DMS 273 treated with DMSO at 0.1 percent for 48 hours (cell line): ENCODE data around the gene COMTD1.
A peak's percentile ranks its signal among the peaks of the same experiment; 100 is the strongest.
"Not testable (repeated sequence)": the region's sequence is repeated elsewhere in the genome, so short reads cannot be mapped to it uniquely, and the experiment has no call there.

Experiments
- DNase-seq: peaks from one replicate; lab custom pipeline; 2025; lab: John Stamatoyannopoulos, UW

COMTD1 gene

GRCh38 chr10:75223507-75223906 lies 12.2 kb downstream of the COMTD1 start:
- no peak for DNase-seq

GRCh38 chr10:75221492-75221891 lies 14.3 kb downstream of the COMTD1 start:
- DNase-seq = not testable (repeated sequence)

DNA sequence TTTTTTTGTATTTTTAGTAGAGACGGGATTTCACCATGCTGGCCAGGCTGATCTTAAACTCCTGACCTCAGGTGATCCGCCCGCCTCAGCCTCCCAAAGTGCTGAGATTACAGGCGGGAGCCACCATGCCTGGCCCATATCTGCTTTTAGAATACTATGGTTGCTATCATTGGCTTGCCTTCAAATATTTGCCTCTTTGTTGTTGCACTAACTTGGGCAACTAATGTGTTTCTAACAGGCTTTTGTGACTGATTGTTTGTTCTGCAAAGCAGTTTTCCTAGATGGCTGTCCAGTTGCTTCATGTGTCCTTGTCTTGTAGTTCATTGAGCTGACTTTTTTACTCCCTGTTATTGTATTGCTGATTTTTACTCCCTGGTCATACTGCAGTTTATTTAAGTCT lies 15.5 kb downstream of the COMTD1 start:
- no peak for DNase-seq

DNA sequence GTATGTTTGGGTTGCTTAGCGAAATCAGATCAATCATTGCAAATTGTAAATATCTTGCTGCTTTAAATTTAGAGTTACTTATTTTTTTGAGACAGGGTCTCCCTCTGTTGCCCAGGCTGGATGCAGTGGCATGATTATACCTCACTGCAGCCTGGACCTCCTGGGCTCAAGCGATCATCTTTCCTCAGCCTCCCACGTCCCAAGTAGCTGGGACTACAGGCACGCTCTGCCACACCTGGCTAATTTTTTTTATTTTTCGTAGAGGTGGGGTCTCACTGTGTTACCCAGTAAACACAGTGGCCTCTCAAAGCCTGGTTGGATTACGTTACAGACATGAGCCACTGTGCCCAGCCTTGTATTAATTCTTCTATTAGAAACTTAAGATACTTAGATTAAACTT lies 23.4 kb downstream of the COMTD1 start:
- DNase-seq = no peak

- no peak for DNase-seq
Measured at GRCh38 chr10:75211007-75211691, 24.6 kb downstream of the COMTD1 start.

DNA sequence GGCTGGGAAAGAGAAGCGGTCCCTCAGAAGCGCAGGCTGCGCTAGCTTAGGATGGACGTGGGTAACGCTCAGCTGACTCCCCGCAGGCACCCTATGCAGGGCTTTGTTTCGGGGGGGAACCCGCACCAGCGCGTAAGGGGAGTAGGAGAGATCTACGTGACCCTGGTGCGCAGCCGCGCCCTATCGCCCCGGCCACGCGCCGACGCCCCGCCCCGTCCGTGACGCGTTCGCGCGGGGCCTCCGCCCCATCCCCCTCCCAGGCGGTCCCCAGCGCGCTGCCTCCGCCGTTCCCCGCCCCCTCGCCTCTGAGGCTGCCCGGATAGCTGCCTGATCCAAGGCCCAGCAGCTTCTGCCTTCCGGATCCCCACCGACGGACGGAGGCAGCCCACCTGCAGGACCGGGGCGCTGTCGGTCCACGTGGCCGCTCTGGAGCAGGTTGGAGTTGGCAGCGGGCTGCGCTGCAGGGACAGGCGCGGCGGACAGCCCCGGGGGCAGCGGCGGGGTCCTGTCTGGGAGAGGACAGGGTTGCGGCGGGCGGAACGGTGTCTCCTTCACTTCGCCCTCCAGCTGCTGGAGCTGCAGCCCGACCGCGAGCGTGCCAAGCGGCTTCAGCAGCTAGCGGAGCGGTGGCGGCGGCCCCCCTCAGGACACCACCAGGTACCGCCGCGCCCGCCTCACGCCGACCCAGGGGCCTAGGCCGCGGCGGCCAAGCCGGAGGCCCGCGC lies 25.3 kb downstream of the COMTD1 start, which contains the start of gene VDAC2:
TSS of gene VDAC2 (plus strand) at position 515 of the 725 bp plus-strand sequence. CDS start 363 bp downstream, outside the sequence.
- DNase-seq = peak; percentile 25

- no peak for DNase-seq
Measured at GRCh38 chr10:75209921-75210281, 25.9 kb downstream of the COMTD1 start.

- no peak for DNase-seq
Measured at GRCh38 chr10:75209086-75209920, 26.5 kb downstream of the COMTD1 start.

GRCh38 chr10:75208181-75208580 lies 27.6 kb downstream of the COMTD1 start:
- DNase-seq = no peak

GRCh38 chr10:75207857-75208144 lies 28.0 kb downstream of the COMTD1 start:
- no peak for DNase-seq

DNA sequence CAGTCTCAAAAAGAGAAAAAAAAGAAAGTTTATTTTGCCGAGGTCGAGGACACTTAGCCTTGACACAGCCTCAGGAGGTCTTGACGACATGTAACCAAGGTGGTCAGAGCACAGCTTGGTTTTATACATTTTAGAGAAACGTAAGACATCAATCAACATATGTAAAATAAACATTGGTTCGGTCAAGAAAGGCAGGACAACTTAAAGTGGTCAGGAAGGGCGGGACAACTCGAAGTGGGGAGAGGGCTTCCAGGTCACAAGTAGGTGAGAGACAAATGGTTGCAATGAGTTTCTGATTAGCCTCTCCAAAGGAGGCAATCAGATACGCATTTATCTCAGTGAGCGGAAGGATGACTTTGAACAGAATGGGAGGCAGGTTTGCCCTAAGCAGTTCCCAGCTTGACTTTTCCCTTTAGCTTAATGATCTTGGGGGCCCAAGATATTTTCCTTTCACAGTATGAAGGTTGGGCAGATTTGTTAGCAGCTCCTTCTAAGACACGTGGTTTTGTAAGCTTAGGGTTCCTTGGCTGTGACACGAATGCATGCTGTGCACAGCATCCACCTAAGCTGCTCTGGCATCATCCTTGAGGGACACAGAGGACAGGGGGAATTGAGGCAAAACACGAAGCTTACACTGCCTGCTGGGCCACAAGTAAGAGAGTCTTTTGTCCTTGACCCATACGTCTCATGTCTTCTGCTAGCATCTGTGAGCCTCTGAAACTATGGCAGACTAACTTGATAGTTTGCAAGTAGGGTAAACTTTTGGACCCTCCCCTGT lies 28.5 kb downstream of the COMTD1 start:
- DNase-seq = no peak

DNA sequence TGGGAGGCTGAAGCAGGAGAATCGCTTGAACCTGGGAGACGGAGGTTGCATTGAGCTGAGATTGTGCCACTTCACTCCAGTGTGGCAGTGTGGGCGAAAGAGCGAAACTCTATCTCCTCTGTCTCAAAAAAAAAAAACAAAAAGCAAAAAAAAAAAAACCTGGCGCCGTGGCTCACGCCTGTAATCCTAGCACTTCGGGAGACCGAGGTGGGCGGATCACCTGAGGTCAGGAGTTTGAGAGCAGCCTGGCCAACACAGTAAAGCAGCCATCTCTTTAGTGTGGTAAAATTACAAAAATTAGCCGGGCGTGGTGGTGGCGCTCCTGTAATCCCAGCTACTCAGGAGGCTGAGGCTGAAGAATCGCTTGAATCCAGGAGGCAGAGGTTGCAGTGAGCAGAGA lies 29.1 kb downstream of the COMTD1 start:
- DNase-seq = not testable (repeated sequence)

- no peak for DNase-seq
Measured at GRCh38 chr10:75205908-75206307, 29.8 kb downstream of the COMTD1 start.

DNA sequence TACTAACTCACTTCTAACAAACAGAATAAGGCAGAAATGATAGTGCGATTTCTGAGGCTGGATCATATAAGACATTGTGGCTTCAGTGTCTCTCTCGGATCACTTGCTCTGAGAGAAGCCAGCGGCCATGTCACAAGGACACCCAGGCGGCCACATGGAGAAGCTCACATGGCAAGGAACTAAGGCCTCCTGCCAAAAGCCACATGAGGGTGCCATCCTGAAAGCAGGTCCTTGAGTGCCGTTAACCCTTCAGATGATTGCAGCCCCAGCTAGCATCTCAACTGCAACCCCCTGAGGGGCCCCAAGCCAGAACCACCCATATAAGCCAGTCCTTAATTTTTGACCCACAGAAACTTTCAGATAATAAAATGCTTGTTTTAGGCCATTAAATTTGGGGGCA lies 32.0 kb downstream of the COMTD1 start:
- no peak for DNase-seq

DNA sequence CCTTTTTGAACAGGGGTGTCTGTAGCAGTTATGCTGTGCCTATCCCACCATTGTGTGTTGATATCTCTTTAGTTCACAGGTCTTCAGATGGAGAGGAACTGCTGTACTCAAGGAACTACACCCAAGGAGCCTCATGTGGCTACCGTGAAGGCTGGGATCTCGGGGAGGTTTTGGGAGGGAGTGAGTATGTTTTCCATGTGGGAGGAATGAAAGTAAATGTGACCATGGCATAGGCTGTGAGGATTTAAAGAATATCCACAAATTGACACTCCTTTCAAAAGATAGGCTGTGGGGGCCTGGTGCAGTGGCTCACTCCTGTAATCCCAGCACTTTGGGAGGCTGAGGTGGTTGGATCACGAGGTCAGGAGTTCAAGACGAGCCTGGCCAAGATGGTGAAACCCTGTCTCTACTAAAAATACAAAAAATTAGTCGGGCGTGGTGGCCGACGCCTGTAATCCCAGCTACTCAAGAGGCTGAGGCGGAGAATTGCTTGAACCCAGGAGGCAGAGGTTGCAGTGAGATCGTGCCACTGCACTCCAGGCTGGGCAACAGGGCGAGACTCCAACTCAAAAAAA lies 32.6 kb downstream of the COMTD1 start:
- DNase-seq = not testable (repeated sequence)

GRCh38 chr10:75202321-75203045 lies 33.3 kb downstream of the COMTD1 start:
- no peak for DNase-seq

- no peak for DNase-seq
Measured at GRCh38 chr10:75201793-75202307, 33.9 kb downstream of the COMTD1 start.

GRCh38 chr10:75199949-75200348 lies 35.8 kb downstream of the COMTD1 start:
- not testable (repeated sequence) for DNase-seq

GRCh38 chr10:75197906-75198305 lies 37.9 kb downstream of the COMTD1 start:
- no peak for DNase-seq

DNA sequence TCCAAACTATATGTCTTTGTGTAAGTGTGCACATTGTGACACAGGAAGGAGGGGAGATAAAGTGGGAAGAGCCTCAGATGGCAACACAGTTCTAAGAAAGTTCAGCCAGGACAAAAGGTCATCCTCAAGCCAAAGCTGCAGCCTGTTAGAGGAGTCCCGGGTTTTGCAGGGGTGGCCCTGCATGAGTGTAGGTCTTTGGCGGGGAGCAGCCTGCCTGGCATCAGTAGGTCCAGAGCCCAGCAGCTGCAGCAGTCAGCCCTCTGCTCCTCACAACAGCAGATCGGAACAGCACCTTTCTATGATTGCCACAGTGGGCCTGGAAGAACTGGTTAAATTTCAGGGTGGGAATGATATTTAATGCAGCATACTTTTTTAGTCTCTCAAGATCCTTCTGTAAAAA lies 38.7 kb downstream of the COMTD1 start:
- no peak for DNase-seq
